NCI-H2196 treated with DMSO at 0.1 percent for 48 hours (cell line): ENCODE results near the gene PLA2G7.

Experiments
- DNase-seq: peaks from one replicate; lab custom pipeline; 2025; ENCODE audit not compliant: unreplicated experiment; lab: John Stamatoyannopoulos, UW

Gene PLA2G7

DNA sequence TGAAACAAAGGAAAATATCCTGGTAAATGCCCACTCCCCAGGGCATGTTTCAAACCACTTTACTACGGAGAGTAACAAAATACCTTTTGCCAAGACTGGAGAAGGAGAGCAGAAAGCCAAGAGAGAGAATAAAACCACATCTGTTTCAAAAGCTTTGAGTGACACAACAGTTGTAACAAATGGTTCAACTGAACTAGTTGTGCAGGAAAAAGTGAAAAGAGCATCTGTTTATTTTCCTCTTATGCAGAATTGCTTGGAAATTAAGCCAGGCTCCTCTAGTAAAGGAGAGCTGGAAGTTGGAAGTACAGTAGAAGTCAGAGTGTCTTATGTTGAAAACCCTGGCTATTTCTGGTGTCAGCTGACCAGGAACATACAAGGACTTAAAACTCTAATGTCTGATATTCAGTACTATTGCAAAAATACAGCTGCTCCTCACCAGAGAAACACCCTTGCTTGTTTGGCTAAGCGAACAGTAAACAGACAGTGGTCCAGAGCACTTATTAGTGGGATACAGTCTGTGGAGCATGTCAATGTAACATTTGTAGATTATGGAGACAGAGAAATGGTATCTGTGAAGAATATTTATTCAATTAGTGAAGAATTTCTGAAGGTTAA is 44.9 kb downstream of the PLA2G7 start:
- DNase-seq = no peak

DNA sequence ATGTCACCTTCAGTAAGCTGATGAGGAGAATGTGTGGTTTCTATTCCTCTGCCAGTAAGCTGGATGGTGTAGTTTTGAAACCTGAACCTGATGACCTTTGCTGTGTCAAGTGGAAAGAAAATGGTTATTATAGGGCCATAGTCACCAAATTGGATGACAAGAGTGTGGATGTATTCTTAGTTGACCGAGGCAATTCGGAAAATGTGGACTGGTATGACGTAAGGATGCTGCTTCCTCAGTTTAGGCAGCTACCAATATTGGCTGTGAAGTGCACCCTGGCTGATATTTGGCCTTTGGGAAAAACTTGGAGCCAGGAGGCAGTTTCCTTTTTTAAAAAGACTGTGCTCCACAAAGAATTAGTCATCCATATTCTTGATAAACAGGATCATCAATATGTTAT is 45.5 kb downstream of the PLA2G7 start:
- DNase-seq = no peak

DNA sequence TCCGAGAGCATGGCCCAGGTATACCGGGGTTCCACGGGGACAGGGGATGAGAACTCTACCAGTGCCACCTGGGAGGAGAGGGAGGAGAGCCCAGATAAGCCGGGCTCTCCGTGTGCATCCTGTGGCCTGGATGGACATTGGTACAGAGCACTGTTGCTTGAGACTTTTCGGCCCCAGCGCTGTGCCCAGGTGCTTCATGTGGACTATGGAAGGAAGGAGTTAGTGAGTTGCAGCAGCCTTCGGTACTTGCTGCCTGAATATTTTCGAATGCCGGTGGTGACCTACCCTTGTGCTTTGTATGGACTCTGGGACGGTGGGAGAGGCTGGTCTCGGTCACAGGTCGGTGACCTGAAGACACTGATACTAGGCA is 46.2 kb downstream of the PLA2G7 start:
- no peak for DNase-seq

- DNase-seq = no peak
Observed at GRCh38 chr6:46688117-46688965, 46.8 kb downstream of the PLA2G7 start.

DNA sequence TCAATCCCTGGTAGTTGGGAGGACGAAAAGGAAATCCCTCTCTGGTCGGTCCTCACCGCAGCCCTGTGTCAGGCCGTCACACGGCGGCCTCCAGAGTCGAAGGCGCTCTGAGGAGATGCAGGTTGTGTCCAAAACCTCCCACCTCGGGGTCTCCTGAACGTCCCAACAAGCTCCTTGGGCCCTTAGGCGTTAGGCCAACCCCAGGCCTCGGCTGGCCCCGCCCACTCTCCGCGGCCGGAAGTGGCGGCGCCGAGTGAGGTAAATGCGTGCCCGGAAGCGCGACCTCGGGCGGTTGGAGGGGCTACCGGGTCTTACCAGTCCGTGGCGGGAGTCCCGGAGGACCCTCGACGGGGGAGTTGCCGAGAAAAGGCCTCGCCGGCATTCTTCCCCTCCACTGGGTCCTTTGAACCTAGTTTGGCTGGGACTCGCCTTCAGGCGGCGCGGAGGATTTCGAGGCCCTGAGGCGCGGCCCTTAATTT is 47.5 kb downstream of the PLA2G7 start, which contains the start of gene TDRD6:
TSS of gene TDRD6 (plus strand) at position 267 of the 479 bp plus-strand sequence. CDS start 244 bp downstream, outside the sequence.
- DNase-seq = no peak

GRCh38 chr6:46684771-46685170 is 50.4 kb downstream of the PLA2G7 start:
- DNase-seq = no peak

DNA sequence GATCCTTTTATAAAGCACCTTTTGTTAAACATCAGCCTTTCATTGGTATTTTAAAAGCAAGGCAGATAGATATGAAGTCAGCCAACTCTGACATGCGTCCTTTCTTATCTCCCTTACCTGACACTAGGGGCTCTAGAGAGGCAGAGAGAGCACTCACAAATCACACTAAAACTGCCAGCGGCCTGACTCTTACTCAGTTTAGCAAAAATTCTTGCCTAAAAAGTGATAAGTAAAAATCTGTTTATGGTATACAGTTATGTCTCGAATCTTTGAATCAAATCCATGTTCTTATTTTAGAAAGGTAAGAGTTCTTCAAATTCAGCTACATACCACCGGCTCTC is 57.9 kb downstream of the PLA2G7 start:
- no peak for DNase-seq

GRCh38 chr6:46676604-46677313 is 58.4 kb downstream of the PLA2G7 start:
- no peak for DNase-seq

- DNase-seq = no peak
Observed at GRCh38 chr6:46674410-46674809, 60.8 kb downstream of the PLA2G7 start.

DNA sequence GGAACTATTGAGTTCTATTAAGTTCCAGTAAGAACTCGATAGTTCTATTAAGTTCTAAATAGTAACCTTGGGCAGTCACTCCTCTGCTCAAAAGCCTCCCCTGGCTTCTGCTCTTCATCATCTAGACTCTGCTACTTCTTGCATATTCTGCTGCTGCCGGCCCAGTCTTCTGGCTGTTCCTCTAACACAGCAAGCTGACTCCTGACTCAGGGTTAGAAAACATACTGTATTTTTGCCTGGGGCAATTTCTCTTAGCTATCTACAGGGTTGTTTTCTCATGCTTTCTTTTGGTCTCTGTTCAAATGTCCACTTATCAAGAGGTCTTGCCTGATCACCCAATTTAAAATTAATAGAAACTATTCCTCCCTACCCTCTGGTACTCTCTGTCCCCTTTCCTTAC is 67.8 kb downstream of the PLA2G7 start:
- no peak for DNase-seq

DNA sequence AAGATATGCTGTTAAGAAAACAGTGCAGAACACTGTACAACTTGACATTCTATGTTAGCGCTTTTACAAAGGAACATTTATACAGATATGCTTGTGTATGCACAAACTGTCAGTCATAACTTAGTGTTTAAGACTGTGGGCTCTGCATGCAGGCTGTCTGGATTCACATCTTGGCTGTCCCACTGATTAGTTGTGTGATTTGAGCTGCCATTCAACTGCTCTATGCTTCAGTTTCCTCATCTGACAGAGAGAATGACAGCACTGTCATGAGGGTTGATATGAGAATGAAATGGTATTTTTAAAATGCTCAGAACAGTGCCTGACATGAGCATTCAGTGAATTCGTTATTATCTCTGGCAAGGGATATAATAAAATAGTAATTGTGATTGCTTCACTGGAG is 73.7 kb downstream of the PLA2G7 start:
- DNase-seq = no peak

DNA sequence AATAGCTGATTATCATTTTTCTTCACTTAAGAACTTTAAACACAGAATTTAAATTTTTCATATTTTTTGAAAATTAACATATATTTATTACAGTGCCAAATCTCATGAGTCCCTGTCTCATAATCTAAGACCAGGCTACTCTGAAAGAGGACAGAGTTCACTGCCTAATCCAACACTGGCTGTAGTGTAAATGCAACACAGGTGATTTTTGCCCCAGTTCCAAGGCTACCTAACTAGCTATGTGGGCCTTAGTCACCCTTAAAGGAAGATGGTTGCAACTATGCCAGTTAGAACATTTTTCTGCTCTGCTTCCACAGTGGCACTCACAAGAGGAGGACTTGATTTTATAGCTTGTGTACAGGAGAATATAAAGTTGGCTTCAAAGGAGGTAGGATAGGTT is 77.5 kb downstream of the PLA2G7 start:
- no peak for DNase-seq

GRCh38 chr6:46655803-46656202 is 79.4 kb downstream of the PLA2G7 start:
- no peak for DNase-seq
